HG03565 (cell line): ENCODE results near the gene UNC5A.

Experiments
- ATAC-seq: cut with Tn5 transposase; IDR thresholded peaks from one replicate; pipeline ENCODE4 v1.9.1; 2021; ENCODE audit warnings: mild to moderate bottlenecking, moderate library complexity; ENCODE audit not compliant: unreplicated experiment

The UNC5A gene

GRCh38 chr5:176844706-176845391 is 34.5 kb downstream of the UNC5A start:
- ATAC-seq = no peak

GRCh38 chr5:176845392-176845713 is 35.0 kb downstream of the UNC5A start:
- no peak for ATAC-seq

GRCh38 chr5:176846335-176847140 is 36.2 kb downstream of the UNC5A start:
- ATAC-seq = no peak

GRCh38 chr5:176847148-176847547 is 36.8 kb downstream of the UNC5A start:
- ATAC-seq = no peak

DNA sequence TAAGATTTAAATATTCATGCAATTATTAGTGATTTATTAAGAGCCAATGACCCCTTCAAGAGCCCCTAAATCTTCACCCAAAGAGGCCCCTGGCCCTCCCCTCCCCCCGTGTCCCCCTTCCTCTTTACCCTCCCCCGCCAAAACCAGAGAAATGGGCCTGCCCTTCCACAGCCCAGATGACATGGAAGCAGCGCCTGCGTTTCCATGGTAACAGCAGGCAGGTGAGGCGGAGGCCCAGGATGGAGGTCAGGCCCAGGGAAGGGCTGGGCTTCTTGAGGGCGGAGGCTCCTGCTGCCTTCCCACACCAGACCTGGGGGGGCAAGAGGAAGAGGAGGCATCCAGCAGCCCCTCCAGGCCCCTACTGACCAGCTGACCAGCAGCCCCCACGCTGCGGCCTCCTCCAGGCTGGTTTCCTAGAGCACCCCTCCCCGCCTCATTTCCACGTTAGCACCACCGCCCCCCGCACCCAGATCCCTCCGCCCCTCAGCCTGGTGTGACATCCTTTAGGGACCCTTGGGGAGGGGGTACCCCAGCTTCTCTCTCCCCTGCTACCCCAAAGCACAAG is 37.4 kb downstream of the UNC5A start:
- ATAC-seq = no peak

DNA sequence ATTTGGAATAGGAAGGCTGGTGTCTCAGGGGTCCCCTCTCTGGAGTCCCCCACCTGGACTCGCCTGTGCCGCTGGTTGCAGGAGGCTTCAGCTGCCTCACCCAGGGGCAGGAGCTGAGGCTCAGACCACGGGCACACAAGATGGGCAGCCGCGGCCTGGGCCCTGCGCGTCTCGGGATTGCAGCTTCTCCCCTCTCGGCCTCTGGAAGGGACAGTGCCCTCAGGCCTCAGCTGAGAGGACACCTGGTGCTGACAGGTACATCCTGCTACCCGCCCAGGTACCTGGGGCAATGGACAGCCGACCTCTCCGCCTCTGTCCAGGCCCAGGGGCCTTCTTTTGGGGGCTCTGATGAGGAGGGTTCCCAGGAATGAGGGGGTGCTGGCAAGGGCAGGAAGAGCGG is 38.3 kb downstream of the UNC5A start:
- ATAC-seq = no peak

GRCh38 chr5:176849611-176850227 is 39.4 kb downstream of the UNC5A start:
- ATAC-seq = no peak

GRCh38 chr5:176850371-176851245 is 40.2 kb downstream of the UNC5A start:
- ATAC-seq = no peak

- no peak for ATAC-seq
Measured at GRCh38 chr5:176851380-176851779, 41.0 kb downstream of the UNC5A start.

GRCh38 chr5:176851871-176852658 is 41.7 kb downstream of the UNC5A start:
- no peak for ATAC-seq

DNA sequence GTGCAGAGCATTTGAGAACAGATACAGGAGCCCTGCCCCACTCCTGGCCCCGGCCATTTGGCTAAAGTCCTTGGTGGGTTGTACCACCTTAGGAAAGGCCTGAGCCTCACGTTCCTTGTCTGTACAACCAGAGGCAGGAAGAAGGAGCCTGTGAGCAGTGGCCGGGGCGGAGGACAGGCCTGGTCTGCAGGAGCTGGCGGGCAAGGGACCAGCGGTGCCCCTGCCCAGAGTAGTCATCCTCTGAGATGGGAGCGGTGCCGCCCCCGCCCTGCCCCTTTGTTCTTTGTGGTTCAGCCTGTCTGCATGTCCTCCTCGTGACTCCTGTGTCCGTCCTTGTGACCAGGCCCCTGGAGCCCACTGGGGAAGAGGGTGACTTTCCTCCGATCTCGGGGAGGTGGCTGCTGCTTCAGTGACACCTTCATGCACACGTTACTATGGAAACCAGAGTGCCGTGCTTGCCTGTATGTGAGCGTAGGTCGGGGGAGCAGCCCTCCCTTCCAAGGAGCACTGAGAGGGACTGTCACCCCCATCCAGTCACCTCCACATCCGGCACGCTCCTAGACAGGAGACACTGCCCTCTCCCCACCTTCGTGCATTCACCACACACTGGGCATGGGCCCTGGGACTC is 42.9 kb downstream of the UNC5A start:
- no peak for ATAC-seq

DNA sequence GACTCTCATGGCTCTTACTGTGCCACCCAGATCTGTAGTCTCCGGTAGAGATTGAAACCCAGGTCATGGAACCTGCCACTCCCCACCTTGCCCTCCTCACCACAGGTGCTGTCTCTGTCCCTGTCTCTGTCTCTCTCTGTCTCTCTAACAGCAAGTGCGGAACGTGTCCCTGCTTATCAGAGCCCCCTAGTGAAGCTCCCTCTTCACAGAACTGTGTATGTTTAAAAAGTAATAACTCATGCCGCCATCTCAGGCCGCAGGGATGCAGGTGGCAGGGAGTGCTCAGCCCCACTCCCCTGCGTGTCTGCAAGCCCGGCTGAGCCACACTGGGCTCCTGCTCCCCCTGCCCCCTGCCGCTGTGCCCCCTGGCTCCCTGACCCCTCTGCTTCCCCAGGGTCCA is 43.8 kb downstream of the UNC5A start:
- ATAC-seq = no peak

- ATAC-seq = no peak
Measured at GRCh38 chr5:176855598-176855997, 45.2 kb downstream of the UNC5A start.

DNA sequence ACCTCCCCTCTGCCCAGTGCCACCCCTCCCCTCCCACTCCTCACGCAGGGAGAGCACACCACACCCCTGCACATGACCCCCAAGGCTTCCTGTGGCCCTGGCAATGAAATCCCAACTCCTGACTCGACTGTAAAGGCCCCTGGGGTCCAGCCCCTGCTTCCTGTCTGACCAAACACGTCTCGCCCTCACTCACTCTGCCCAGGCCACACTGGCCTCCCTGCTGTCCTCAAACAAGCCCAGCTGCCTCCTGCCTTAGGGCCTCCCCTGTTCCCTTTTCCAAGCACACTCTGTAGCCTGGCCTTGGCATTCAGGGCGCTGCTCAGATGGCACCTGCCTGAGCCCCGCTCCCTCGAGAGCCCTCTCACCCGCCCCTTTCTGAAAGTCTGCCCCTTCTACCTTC is 46.4 kb downstream of the UNC5A start:
- ATAC-seq = no peak

- no peak for ATAC-seq
Measured at GRCh38 chr5:176857216-176857893, 47.0 kb downstream of the UNC5A start.

- ATAC-seq = no peak
Measured at GRCh38 chr5:176857894-176858273, 47.5 kb downstream of the UNC5A start.

DNA sequence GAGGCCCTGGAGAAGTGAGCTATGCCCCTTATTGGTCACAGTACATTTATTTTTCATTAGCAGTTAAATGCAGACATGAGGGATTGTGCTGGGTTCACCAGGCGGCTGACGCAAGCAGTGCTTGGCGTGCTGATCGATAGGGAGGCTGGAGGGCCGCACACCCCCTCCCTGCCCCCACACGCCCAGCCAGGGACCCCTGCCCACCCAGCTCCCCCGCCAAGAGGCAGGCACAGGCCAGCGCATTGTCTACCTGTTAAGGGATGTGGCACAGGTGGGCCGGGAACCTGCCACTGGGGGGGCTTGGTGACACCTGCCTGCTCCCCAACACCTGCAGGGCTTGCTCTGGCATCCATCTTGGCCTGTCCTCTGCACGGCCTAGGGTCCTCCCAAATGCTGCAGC is 49.6 kb downstream of the UNC5A start:
- ATAC-seq = no peak

DNA sequence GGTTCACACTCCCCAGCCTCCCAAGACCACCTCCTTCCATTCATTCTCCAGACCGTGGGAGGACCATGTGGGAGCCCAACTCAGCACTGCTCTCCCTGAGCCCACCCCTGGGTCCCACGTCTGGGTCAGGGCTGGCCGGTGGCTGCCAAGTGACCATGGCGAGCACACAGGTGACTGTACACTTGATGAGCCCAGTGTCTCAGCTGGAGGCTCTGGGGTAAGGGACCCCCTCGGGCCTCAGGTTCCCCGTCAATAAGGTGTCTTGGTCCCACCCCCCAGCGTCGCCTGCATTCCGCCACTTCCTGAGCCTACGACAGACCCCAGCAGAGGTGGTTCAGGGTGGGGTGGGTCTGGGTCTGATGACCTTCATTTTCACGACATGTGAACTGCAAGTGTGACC is 50.0 kb downstream of the UNC5A start:
- no peak for ATAC-seq

GRCh38 chr5:176861276-176861675 is 50.9 kb downstream of the UNC5A start:
- ATAC-seq = no peak
